Measurements from ENCODE around the gene ADAT2.

GRCh38 chr6:143374014-143374413 lies 76.5 kb downstream of the ADAT2 start:
- TF ChIP-seq EZH2 (IDR thresholded peaks at IDR 0.05) (no peak), POLR2AphosphoS5 (IDR thresholded peaks at IDR 0.05; ENCODE audit: borderline replicate concordance, low read depth, low read length) (no peak)

Measured in SK-N-MC (cell line).